Measurements from ENCODE around the gene YPEL4.

Gene YPEL4

DNA sequence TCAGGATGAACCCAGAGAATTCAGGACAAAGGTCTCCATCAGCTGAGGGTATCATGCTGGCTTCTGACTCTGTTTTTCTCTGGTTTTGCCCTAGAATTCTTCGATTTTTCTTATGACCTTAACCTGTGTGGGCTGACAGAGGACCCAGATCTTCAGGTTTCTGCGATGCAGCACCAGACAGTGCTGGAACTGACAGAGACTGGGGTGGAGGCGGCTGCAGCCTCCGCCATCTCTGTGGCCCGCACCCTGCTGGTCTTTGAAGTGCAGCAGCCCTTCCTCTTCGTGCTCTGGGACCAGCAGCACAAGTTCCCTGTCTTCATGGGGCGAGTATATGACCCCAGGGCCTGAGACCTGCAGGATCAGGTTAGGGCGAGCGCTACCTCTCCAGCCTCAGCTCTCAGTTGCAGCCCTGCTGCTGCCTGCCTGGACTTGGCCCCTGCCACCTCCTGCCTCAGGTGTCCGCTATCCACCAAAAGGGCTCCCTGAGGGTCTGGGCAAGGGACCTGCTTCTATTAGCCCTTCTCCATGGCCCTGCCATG, 35.4 kb downstream of the YPEL4 start:
- Histone ChIP-seq H3K36me3 (ENCODE audit: control insufficient read depth, insufficient read depth, low read length) (no peaks in the 10 kb centered on the region), H3K4me1 (ENCODE audit: control insufficient read depth, insufficient read depth, low read length) (no peaks in the 10 kb centered on the region), H3K27me3 (ENCODE audit: control insufficient read depth, insufficient read depth, low read length) (no peaks in the 10 kb centered on the region), H3K9me3 (ENCODE audit: control insufficient read depth, insufficient read depth, low read length) (no peaks in the 10 kb centered on the region), H3K27ac (ENCODE audit: low read length) (no peak overlapping the region), H3K4me3 (ENCODE audit: low read length) (no peak overlapping the region)
- DNase-seq (ENCODE audit: low read depth, low spot score), result no peak
- WGBS (ENCODE audit: insufficient coverage, insufficient read length), result no CpG with 5 or more reads among the region's 10 CpGs

DNA sequence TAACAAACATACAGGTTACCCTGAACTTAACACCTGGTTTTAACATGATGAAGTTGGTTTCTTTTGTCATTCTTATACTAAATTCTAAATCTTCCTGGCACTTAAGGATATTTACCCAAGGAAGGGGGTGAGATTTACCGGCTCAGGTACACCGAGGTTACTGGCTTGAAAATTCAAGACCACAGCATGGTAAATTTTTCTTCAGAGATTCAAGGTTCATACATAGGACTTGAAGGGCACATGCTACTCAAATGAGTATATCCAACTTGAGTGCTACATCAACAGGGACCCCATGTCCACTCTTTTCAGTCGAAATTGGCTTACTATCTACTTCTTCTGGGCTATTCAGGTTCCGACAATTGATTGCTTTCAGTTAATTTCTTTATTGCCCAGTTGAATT, 39.5 kb downstream of the YPEL4 start:
- Histone ChIP-seq H3K4me1 (ENCODE audit: control insufficient read depth, insufficient read depth, low read length) (no peaks in the 10 kb centered on the region), H3K36me3 (ENCODE audit: control insufficient read depth, insufficient read depth, low read length) (no peaks in the 10 kb centered on the region), H3K4me3 (ENCODE audit: low read length) (no peak overlapping the region), H3K9me3 (ENCODE audit: control insufficient read depth, insufficient read depth, low read length) (no peaks in the 10 kb centered on the region), H3K27ac (ENCODE audit: low read length) (no peak overlapping the region), H3K27me3 (ENCODE audit: control insufficient read depth, insufficient read depth, low read length) (no peaks in the 10 kb centered on the region)
- WGBS (ENCODE audit: insufficient coverage, insufficient read length), result no CpG with 5 or more reads among the region's 4 CpGs
- DNase-seq (ENCODE audit: low read depth, low spot score), result no peak

DNA sequence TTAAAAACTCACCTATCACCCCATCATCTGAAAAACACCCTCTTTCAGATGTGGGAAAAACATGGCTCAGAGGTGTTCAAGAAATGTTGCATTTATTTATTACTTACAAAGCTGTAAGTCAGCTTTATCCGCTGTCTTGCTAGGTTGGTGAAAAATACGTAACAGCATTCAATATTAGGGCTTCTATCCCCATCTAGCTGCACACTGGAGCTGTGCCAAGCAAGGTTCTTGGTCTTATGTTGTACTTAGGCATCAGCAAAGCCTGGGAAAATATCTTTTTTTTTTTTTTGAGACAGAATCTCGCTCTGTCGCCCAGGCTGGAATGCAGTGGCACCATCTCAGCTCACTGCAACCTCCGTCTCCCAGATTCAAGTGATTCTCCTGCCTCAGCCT, 44.7 kb downstream of the YPEL4 start:
- Histone ChIP-seq H3K27me3 (ENCODE audit: control insufficient read depth, insufficient read depth, low read length) (no peaks in the 10 kb centered on the region), H3K9me3 (ENCODE audit: control insufficient read depth, insufficient read depth, low read length) (no peaks in the 10 kb centered on the region), H3K4me3 (ENCODE audit: low read length) (no peak overlapping the region), H3K4me1 (ENCODE audit: control insufficient read depth, insufficient read depth, low read length) (no peaks in the 10 kb centered on the region), H3K36me3 (ENCODE audit: control insufficient read depth, insufficient read depth, low read length) (no peaks in the 10 kb centered on the region; the same call in 1 of the 2 replicates), H3K27ac (ENCODE audit: low read length) (no peak overlapping the region)
- WGBS (ENCODE audit: insufficient coverage, insufficient read length), result no CpG with 5 or more reads among the region's 5 CpGs
- DNase-seq (ENCODE audit: low read depth, low spot score), result no peak

DNA sequence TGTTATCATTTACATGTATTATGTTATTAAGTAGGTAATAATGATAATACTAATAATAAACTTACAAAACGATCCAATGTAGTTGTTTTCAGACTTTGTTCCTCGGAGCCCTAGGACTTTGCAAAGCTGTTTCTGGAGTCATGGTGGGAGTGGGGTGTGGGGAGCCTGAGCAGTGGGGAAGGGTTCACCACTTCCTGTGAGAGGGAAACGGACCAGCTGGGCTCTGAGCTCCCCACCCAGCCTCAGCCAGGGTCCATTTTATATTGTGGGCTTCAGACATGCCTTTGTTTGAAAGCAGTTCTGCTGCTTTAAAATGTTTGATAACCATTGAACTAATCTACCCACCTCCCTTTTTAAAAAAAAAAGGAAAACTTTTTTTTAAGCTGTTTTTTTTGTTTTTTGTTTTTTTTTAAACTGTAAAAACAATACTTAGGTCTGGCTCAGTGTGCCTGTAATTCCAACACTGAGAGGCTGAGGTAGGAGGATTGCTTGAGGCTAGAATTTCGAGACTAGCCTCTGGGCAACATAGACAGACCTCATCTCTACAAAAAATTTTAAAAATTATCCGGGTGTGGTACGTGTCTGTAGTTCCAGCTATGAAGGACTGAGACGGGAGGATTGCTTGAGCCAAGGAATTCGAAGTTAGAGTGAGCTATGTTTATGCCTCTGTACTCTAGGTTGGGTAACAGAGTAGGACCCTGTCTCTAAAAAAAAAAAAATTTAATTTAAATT, 45.2 kb downstream of the YPEL4 start:
- H3K27me3 ChIP-seq (ENCODE audit: control insufficient read depth, insufficient read depth, low read length), result no peaks in the 10 kb centered on the region
- H3K9me3 ChIP-seq (ENCODE audit: control insufficient read depth, insufficient read depth, low read length), result no peaks in the 10 kb centered on the region
- no peak for DNase-seq (ENCODE audit: low read depth, low spot score)
- H3K4me1 ChIP-seq (ENCODE audit: control insufficient read depth, insufficient read depth, low read length), result no peaks in the 10 kb centered on the region
- H3K4me3 ChIP-seq (ENCODE audit: low read length), result no peak overlapping the region
- no peak overlapping the region for H3K27ac ChIP-seq (ENCODE audit: low read length)
- WGBS (ENCODE audit: insufficient coverage, insufficient read length), result no CpG with 5 or more reads among the region's 8 CpGs
- H3K36me3 ChIP-seq (ENCODE audit: control insufficient read depth, insufficient read depth, low read length), result no peaks in the 10 kb centered on the region; the same call in 1 of the 2 replicates

- Histone ChIP-seq H3K27ac (ENCODE audit: low read length) (no peak overlapping the region), H3K4me1 (ENCODE audit: control insufficient read depth, insufficient read depth, low read length) (peaks cover 4% of the 10 kb centered on the region), H3K4me3 (ENCODE audit: low read length) (no peak overlapping the region), H3K9me3 (ENCODE audit: control insufficient read depth, insufficient read depth, low read length) (no peaks in the 10 kb centered on the region), H3K27me3 (ENCODE audit: control insufficient read depth, insufficient read depth, low read length) (no peaks in the 10 kb centered on the region), H3K36me3 (ENCODE audit: control insufficient read depth, insufficient read depth, low read length) (no peaks in the 10 kb centered on the region; the same call in 1 of the 2 replicates)
- WGBS (ENCODE audit: insufficient coverage, insufficient read length), result no CpG with 5 or more reads among the region's 3 CpGs
- DNase-seq (ENCODE audit: low read depth, low spot score), result no peak
Measured at GRCh38 chr11:57601297-57601696, 48.4 kb downstream of the YPEL4 start.

DNA sequence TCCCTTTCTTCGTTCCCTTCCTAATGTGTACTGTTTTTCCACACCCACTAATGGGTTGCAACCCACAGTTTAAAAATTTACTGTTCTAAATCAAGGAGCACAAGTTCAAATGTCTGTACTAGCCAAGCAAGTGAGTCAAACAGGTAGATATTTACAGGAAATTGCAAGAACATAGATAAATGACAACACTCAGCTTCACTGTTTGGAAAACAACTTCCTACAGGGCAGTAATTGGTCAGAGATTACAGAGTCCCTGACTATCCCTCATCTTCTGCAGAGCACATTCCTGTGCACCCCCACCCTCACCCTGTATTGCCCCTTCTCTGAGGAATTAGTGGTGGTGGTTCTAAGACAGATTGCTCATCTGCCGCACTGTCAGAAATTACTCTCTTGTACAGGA, 50.3 kb downstream of the YPEL4 start:
- DNase-seq (ENCODE audit: low read depth, low spot score), result no peak
- no peak overlapping the region for H3K4me3 ChIP-seq (ENCODE audit: low read length)

GRCh38 chr11:57598831-57599155, 50.9 kb downstream of the YPEL4 start:
- Histone ChIP-seq H3K36me3 (ENCODE audit: control insufficient read depth, insufficient read depth, low read length) (no peaks in the 10 kb centered on the region; the same call in 1 of the 2 replicates), H3K4me3 (ENCODE audit: low read length) (no peak overlapping the region; the same call in 1 of the 2 replicates), H3K27me3 (ENCODE audit: control insufficient read depth, insufficient read depth, low read length) (no peaks in the 10 kb centered on the region), H3K27ac (ENCODE audit: low read length) (no peak overlapping the region), H3K9me3 (ENCODE audit: control insufficient read depth, insufficient read depth, low read length) (no peaks in the 10 kb centered on the region), H3K4me1 (ENCODE audit: control insufficient read depth, insufficient read depth, low read length) (peaks cover 4% of the 10 kb centered on the region)
- no peak for DNase-seq (ENCODE audit: low read depth, low spot score)
- WGBS (ENCODE audit: insufficient coverage, insufficient read length), result no CpG with 5 or more reads among the region's 5 CpGs

More for the DNA sequence above, 50.3 kb downstream of the YPEL4 start:
- WGBS (ENCODE audit: insufficient coverage, insufficient read length), result no CpG with 5 or more reads among the region's 2 CpGs
- no peaks in the 10 kb centered on the region for H3K9me3 ChIP-seq (ENCODE audit: control insufficient read depth, insufficient read depth, low read length)
- H3K27ac ChIP-seq (ENCODE audit: low read length), result no peak overlapping the region
- no peaks in the 10 kb centered on the region; the same call in 1 of the 2 replicates for H3K36me3 ChIP-seq (ENCODE audit: control insufficient read depth, insufficient read depth, low read length)
- H3K4me1 ChIP-seq (ENCODE audit: control insufficient read depth, insufficient read depth, low read length), result peaks cover 4% of the 10 kb centered on the region
- H3K27me3 ChIP-seq (ENCODE audit: control insufficient read depth, insufficient read depth, low read length), result no peaks in the 10 kb centered on the region

DNA sequence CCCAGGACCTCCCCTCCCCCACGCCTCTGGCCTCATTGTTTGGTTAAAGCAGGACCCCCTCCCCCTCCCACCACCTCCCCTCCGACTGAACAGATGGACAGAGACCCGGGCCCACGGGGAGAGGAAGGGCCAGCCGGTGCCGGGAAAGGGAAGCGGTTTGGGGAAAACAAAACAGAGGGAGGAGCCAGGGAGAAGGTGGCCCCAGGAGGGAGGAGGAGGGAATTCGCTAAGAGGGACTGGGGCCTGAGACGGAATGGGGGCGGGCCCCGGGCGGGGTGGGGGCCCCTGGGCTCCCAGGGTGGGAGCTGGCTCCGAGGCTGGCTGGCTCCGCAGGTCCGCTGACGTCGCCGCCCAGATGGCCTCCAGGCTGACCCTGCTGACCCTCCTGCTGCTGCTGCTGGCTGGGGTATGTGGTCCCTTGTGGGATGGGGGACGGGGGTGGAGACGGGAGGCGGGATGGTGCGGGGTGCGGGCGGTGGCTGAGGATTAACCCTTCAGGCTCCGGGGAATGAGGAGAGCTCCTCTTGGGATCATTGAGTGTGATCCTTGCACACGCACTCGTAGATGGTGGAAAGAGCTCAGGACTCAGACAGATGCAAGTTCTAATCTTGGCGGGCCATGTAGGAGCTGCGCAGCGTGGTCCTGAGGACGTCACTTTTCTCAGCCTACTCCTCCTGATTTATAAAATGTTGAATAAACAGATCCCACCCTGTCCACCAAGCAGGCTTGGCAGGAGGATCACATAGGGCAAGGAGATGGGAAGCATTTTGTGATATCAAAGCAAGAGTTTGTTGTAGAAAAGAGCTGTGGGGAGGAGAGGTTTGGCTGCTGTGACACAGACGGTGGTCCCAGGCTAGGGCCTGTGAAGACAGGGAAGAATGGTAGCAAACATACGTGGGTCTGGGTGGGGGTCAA, 51.5 kb downstream of the YPEL4 start:
- Histone ChIP-seq H3K9me3 (ENCODE audit: control insufficient read depth, insufficient read depth, low read length) (no peaks in the 10 kb centered on the region), H3K27me3 (ENCODE audit: control insufficient read depth, insufficient read depth, low read length) (no peaks in the 10 kb centered on the region), H3K36me3 (ENCODE audit: control insufficient read depth, insufficient read depth, low read length) (no peaks in the 10 kb centered on the region; the same call in 1 of the 2 replicates), H3K4me1 (ENCODE audit: control insufficient read depth, insufficient read depth, low read length) (peaks cover 4% of the 10 kb centered on the region), H3K4me3 (ENCODE audit: low read length) (peak overlapping the region; percentile 48; the same call in 1 of the 2 replicates), H3K27ac (ENCODE audit: low read length) (no peak overlapping the region)
- DNase-seq (ENCODE audit: low read depth, low spot score), result peak; percentile 67
- no CpG with 5 or more reads among the region's 33 CpGs for WGBS (ENCODE audit: insufficient coverage, insufficient read length)

DNA sequence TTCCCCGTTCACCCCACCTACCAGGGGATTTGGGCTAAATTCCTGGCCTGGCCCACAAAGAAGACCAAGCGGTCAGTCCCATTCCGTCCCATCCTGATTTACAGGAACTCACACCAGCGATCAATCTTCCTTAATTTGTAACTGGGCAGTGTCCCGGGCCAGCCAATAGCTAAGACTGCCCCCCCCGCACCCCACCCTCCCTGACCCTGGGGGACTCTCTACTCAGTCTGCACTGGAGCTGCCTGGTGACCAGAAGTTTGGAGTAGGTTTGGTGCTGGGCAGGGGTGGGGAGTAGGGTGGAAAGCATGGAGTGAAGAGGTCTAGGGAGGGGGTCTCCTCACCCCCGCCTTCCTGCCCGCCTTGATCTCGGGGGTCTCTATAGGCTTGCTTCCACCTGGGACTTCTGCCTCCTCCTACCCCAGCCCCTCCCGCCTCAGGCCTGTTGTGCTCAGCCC, 52.2 kb downstream of the YPEL4 start, which contains the start of gene SERPING1:
TSS of gene SERPING1 (plus strand) at position 225 of the 455 bp plus-strand sequence. CDS start 586 bp downstream, outside the sequence.
- DNase-seq (ENCODE audit: low read depth, low spot score), result no peak
- Histone ChIP-seq H3K27me3 (ENCODE audit: control insufficient read depth, insufficient read depth, low read length) (no peaks in the 10 kb centered on the region), H3K9me3 (ENCODE audit: control insufficient read depth, insufficient read depth, low read length) (no peaks in the 10 kb centered on the region), H3K4me1 (ENCODE audit: control insufficient read depth, insufficient read depth, low read length) (peaks cover 4% of the 10 kb centered on the region), H3K4me3 (ENCODE audit: low read length) (peak within 1 kb of the TSS; percentile 48; the same call in 1 of the 2 replicates), H3K36me3 (ENCODE audit: control insufficient read depth, insufficient read depth, low read length) (no peaks in the 10 kb centered on the region; the same call in 1 of the 2 replicates), H3K27ac (ENCODE audit: low read length) (no peak within 1 kb of the TSS)
- WGBS (ENCODE audit: insufficient coverage, insufficient read length), result no CpG with 5 or more reads among the region's 10 CpGs

DNA sequence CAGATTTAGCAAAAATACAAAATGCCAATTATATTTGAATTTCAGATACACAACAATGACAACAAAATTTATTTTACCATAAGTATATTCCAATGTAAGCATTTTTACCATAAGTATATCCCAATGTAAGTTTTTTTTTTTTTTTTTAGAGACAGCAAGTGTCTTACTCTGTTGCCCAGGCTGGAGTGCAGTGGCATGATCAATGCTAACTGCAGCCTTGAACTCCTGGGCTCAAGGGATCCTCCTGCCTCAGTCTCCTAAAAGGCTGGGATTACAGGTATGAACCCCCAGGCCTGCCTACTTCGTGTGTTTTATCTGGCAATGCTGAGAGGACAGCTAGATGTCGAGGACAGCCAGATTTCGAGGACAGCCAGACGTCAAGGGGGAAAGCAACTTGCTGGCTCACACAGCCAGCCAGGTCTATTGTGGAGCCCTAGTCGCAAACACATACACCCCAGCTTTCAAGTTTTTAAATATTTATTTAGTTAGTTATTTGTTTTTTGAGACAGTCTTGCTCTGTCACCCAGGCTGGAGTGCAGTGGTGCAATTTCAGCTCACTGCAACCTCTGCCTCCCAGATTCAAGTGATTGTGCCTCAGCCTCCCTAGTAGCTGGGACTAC, 53.3 kb downstream of the YPEL4 start:
- no peaks in the 10 kb centered on the region for H3K27me3 ChIP-seq (ENCODE audit: control insufficient read depth, insufficient read depth, low read length)
- no peaks in the 10 kb centered on the region for H3K9me3 ChIP-seq (ENCODE audit: control insufficient read depth, insufficient read depth, low read length)
- peaks cover 4% of the 10 kb centered on the region for H3K4me1 ChIP-seq (ENCODE audit: control insufficient read depth, insufficient read depth, low read length)
- WGBS (ENCODE audit: insufficient coverage, insufficient read length), result no CpG with 5 or more reads among the region's 5 CpGs
- H3K27ac ChIP-seq (ENCODE audit: low read length), result no peak overlapping the region
- no peak overlapping the region for H3K4me3 ChIP-seq (ENCODE audit: low read length)
- no peak for DNase-seq (ENCODE audit: low read depth, low spot score)
- no peaks in the 10 kb centered on the region for H3K36me3 ChIP-seq (ENCODE audit: control insufficient read depth, insufficient read depth, low read length)
